ENCODE results near the gene OTUD4. TPM values are rescaled to one million over a fixed set of nuclear protein-coding genes. Genes with fewer than 3 reads are reported as not detected.

OTUD4 gene
- total and polyA plus RNA-seq, 4 donors: 5.3 to 27.5 (median 11.6) TPM

- no peak for TF ChIP-seq ZBTB33 (IDR thresholded peaks at IDR 0.05)
- no peak for TF ChIP-seq RXRA (IDR thresholded peaks at IDR 0.05)
- TF ChIP-seq YY1 (IDR thresholded peaks at IDR 0.05): no peak
- TF ChIP-seq JUND (IDR thresholded peaks at IDR 0.05): no peak
Measured at GRCh38 chr4:145170223-145170622, 10.2 kb downstream of the OTUD4 start (continued).

DNA sequence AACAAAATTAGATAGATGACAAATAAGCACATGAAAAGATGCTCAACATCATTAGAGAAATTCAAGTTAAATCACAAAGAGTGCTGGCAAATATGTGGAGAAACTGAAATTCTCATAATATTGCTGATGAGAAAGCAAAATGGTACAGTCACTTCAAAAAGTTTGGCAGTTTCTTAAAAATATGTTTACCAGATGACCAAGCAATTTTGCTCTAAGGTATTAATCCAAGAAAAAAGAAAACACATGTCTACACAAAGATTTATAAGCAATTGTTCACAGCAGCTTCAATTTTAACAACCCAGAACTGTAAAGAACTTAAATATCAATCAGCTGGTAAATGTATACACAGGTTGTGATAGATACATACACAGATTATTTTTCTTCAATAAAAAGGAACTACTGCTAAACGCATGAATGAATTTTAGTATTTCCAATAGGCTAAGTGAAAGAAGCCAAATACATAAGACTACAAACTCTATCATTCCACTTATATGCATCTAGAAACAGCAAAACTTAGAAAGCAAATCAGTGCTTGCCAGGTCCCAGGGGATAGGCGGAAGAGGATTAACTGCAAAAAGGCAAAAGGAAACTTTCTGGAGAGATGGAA, 11.7 kb downstream of the OTUD4 start:
- no peaks in the 10 kb centered on the region for H3K27me3 ChIP-seq (ENCODE audit: control insufficient read depth in 4 of 4, insufficient read depth in 4 of 4, low read length in 3 of 4)
- H3K9ac ChIP-seq (ENCODE audit: low read depth in 1 of 2, low read length in 2 of 2): no peak overlapping the region
- H3K4me1 ChIP-seq (ENCODE audit: control insufficient read depth in 4 of 4, insufficient read depth in 4 of 4, low read length in 3 of 4): peaks cover 0 to 5% (median 2%) of the 10 kb centered on the region in 4 donors
- H3K9me3 ChIP-seq (ENCODE audit: control insufficient read depth in 4 of 4, low read length in 3 of 4): no peaks in the 10 kb centered on the region
- H3K27ac ChIP-seq (ENCODE audit: low read depth in 1 of 2, low read length in 2 of 2): no peak overlapping the region
- peaks cover 6 to 18% (median 13%) of the 10 kb centered on the region in 4 donors for H3K36me3 ChIP-seq (ENCODE audit: control insufficient read depth in 4 of 4, insufficient read depth in 3 of 4, low read depth in 1 of 4, low read length in 3 of 4)
- H3K4me3 ChIP-seq (ENCODE audit: low read depth in 1 of 3, low read length in 3 of 3): no peak overlapping the region
- WGBS: 91% methylated on average over 2 of the region's 2 CpGs
- TF ChIP-seq EGR1 (IDR thresholded peaks at IDR 0.05; ENCODE audit: low read depth in 2 of 2) (no peak), ZBTB33 (IDR thresholded peaks at IDR 0.05) (no peak), JUND (IDR thresholded peaks at IDR 0.05) (no peak), CTCF (IDR thresholded peaks at IDR 0.05; ENCODE audit: low read depth, low read length, missing input control) (no peak), GABPA (IDR thresholded peaks at IDR 0.05 in 1 of 2, conservative IDR thresholded peaks at IDR 0.05 in 1 of 2) (no peak), TAF1 (conservative IDR thresholded peaks at IDR 0.05) (no peak), FOXA2 (IDR thresholded peaks at IDR 0.05) (no peak), RXRA (IDR thresholded peaks at IDR 0.05) (no peak), HNF4G (IDR thresholded peaks at IDR 0.05) (no peak), HNF4A (conservative IDR thresholded peaks at IDR 0.05) (no peak)
- no peak for DNase-seq (ENCODE audit: low spot score)

- Histone ChIP-seq H3K27me3 (ENCODE audit: control insufficient read depth in 4 of 4, insufficient read depth in 4 of 4, low read length in 3 of 4) (no peaks in the 10 kb centered on the region), H3K4me1 (ENCODE audit: control insufficient read depth in 4 of 4, insufficient read depth in 4 of 4, low read length in 3 of 4) (peaks cover 0 to 4% (median under 1%) of the 10 kb centered on the region in 4 donors), H3K9ac (ENCODE audit: low read depth in 1 of 2, low read length in 2 of 2) (no peak overlapping the region), H3K9me3 (ENCODE audit: control insufficient read depth in 4 of 4, low read length in 3 of 4) (no peaks in the 10 kb centered on the region), H3K27ac (ENCODE audit: low read depth in 1 of 2, low read length in 2 of 2) (no peak overlapping the region), H3K36me3 (ENCODE audit: control insufficient read depth in 4 of 4, insufficient read depth in 3 of 4, low read depth in 1 of 4, low read length in 3 of 4) (peaks cover 7 to 20% (median 13%) of the 10 kb centered on the region in 4 donors), H3K4me3 (ENCODE audit: low read depth in 1 of 3, low read length in 3 of 3) (no peak overlapping the region)
- no peak for DNase-seq (ENCODE audit: low spot score)
- TF ChIP-seq, protein P1, sequence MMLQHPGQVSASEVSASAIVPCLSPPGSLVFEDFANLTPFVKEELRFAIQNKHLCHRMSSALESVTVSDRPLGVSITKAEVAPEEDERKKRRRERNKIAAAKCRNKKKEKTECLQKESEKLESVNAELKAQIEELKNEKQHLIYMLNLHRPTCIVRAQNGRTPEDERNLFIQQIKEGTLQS (IDR thresholded peaks at IDR 0.05): no peak
- TF ChIP-seq FOXA1 (IDR thresholded peaks at IDR 0.05) (no peak), RAD21 (IDR thresholded peaks at IDR 0.05) (no peak), YY1 (IDR thresholded peaks at IDR 0.05) (no peak), FOXA2 (IDR thresholded peaks at IDR 0.05) (no peak), GABPA (IDR thresholded peaks at IDR 0.05 in 1 of 2, conservative IDR thresholded peaks at IDR 0.05 in 1 of 2) (no peak), HNF4A (conservative IDR thresholded peaks at IDR 0.05) (no peak), CTCF (IDR thresholded peaks at IDR 0.05; ENCODE audit: low read depth, low read length, missing input control) (no peak), RXRA (IDR thresholded peaks at IDR 0.05) (no peak), SP1 (IDR thresholded peaks at IDR 0.05) (no peak), HNF4G (IDR thresholded peaks at IDR 0.05) (no peak)
- 98% methylated on average over 2 of the region's 2 CpGs for WGBS
Measured at GRCh38 chr4:145167887-145168286, 12.5 kb downstream of the OTUD4 start.
